Activated CD4-positive, alpha-beta T cell treated with anti-CD3 and anti-CD28 coated beads for 1 hour (primary cell): Measurements from ENCODE around the gene SEPTIN6.
"Not testable (repeated sequence)": the region's sequence is repeated elsewhere in the genome, so short reads cannot be mapped to it uniquely, and the experiment has no call there.

ENCODE experiments used
- DNase-seq: peaks from one replicate; pipeline ENCODE4 v3.0.0-alpha.2; 2020

SEPTIN6 gene

GRCh38 chrX:119690921-119691716 lies 1.8 kb downstream of the SEPTIN6 start:
- DNase-seq: peak; percentile 47

GRCh38 chrX:119688911-119689321 lies 4.1 kb downstream of the SEPTIN6 start:
- peak; percentile 24 for DNase-seq

GRCh38 chrX:119687661-119688413 lies 5.1 kb downstream of the SEPTIN6 start:
- DNase-seq: no peak

- no peak for DNase-seq
Observed at GRCh38 chrX:119686087-119686691, 6.8 kb downstream of the SEPTIN6 start.

GRCh38 chrX:119685225-119686066 lies 7.5 kb downstream of the SEPTIN6 start:
- DNase-seq: peak; percentile 41

GRCh38 chrX:119684916-119685224 lies 8.1 kb downstream of the SEPTIN6 start:
- no peak for DNase-seq

GRCh38 chrX:119684312-119684711 lies 8.7 kb downstream of the SEPTIN6 start:
- DNase-seq: not testable (repeated sequence)

GRCh38 chrX:119682019-119682989 lies 10.7 kb downstream of the SEPTIN6 start:
- DNase-seq: no peak

GRCh38 chrX:119677654-119677981 lies 15.3 kb downstream of the SEPTIN6 start:
- no peak for DNase-seq

GRCh38 chrX:119676949-119677653 lies 15.9 kb downstream of the SEPTIN6 start:
- no peak for DNase-seq

- no peak for DNase-seq
Observed at GRCh38 chrX:119673336-119673735, 19.6 kb downstream of the SEPTIN6 start.

- no peak for DNase-seq
Observed at GRCh38 chrX:119672426-119672825, 20.5 kb downstream of the SEPTIN6 start.

- no peak for DNase-seq
Observed at GRCh38 chrX:119669424-119670037, 23.4 kb downstream of the SEPTIN6 start.

- DNase-seq: no peak
Observed at GRCh38 chrX:119667111-119667878, 25.7 kb downstream of the SEPTIN6 start.

GRCh38 chrX:119664877-119665276 lies 28.1 kb downstream of the SEPTIN6 start:
- DNase-seq: not testable (repeated sequence)

GRCh38 chrX:119661486-119661885 lies 31.5 kb downstream of the SEPTIN6 start:
- no peak for DNase-seq

- no peak for DNase-seq
Observed at GRCh38 chrX:119659522-119659921, 33.4 kb downstream of the SEPTIN6 start.

GRCh38 chrX:119655125-119655524 lies 37.8 kb downstream of the SEPTIN6 start:
- DNase-seq: peak; percentile 48

GRCh38 chrX:119654112-119654531 lies 38.8 kb downstream of the SEPTIN6 start:
- DNase-seq: no peak

- DNase-seq: no peak
Observed at GRCh38 chrX:119648421-119648775, 44.6 kb downstream of the SEPTIN6 start.
